B cell (primary cell): ENCODE data around the gene STUM. TPM values are rescaled to one million over a fixed set of nuclear protein-coding genes. Genes with fewer than 3 reads are reported as not detected.

Experiments
- ATAC-seq: fragments of 200-7000 bp; cut with Tn5 transposase; one replicate; pipeline ENCODE4 v1.10.0; 2021; ENCODE audit warnings: low read depth, mild to moderate bottlenecking, moderate number of reproducible peaks, moderate library complexity
- CTCF ChIA-PET: fragments of 350-600 bp; sonication (Branson Sonifier 250); formaldehyde crosslinking; loops from one replicate; lab custom pipeline; 2021; ENCODE audit warnings: antibody characterized with exemption, inconsistent platforms; lab: Charles Lee
- POLR2A ChIA-PET: fragments of 350-600 bp; sonication (Branson Sonifier 250); formaldehyde crosslinking; loops from one replicate; lab custom pipeline; 2021; ENCODE audit warnings: antibody characterized with exemption; lab: Charles Lee
- DNase-seq: peaks from one replicate; pipeline ENCODE4 v3.0.0; 2013
- H2AFZ ChIP-seq: 2 replicates; pipeline ENCODE4 v1.6.1; 2012; ENCODE audit warnings: mild to moderate bottlenecking, low read depth, low read length; ENCODE audit not compliant: insufficient read depth, poor library complexity, severe bottlenecking
- H3K27ac ChIP-seq, 2 donors: 1 replicate in 1 of 2; 2 replicates in 1 of 2; pipeline ENCODE4 v1.5.1; 2012 to 2013; ENCODE audit warnings: low read length in 2 of 2, mild to moderate bottlenecking in 2 of 2, moderate library complexity in 1 of 2
- H3K27me3 ChIP-seq, 4 experiments: fragments of 200-600 bp in 1 of 4; sonication (generic) in 1 of 4; replicated peaks in 1 of 4; 1 replicate in 2 of 4; 2 replicates in 2 of 4; pipeline versions ENCODE4 v1.6.1 to v1.7.0; 2013 to 2016; ENCODE audit warnings: low read length in 3 of 4, mild to moderate bottlenecking in 2 of 4, mixed read lengths in 1 of 4, moderate library complexity in 1 of 4; ENCODE audit not compliant: insufficient read depth in 4 of 4, control insufficient read depth in 3 of 4; ENCODE audit errors: control extremely low read depth in 1 of 4
- H3K36me3 ChIP-seq, 2 experiments: replicated peaks in 1 of 2; 1 replicate in 1 of 2; 2 replicates in 1 of 2; pipeline versions ENCODE4 v1.6.1 to v1.7.1; 2013; ENCODE audit warnings: low read length in 1 of 2; ENCODE audit not compliant: insufficient read depth in 2 of 2, control insufficient read depth in 1 of 2; ENCODE audit errors: control extremely low read depth in 1 of 2, extremely low read depth in 1 of 2
- H3K4me1 ChIP-seq, 2 donors: fragments of 200-600 bp in 1 of 2; sonication (generic) in 1 of 2; 1 replicate in 1 of 2; 2 replicates in 1 of 2; pipeline versions ENCODE4 v1.5.1 to v1.6.1; 2013 to 2017; ENCODE audit warnings: low read length in 2 of 2; ENCODE audit not compliant: control insufficient read depth in 2 of 2, insufficient read depth in 2 of 2
- H3K4me2 ChIP-seq: replicated peaks from 2 replicates; pipeline ENCODE3; 2012; ENCODE audit warnings: mild to moderate bottlenecking, low read depth, low read length; ENCODE audit not compliant: poor library complexity, severe bottlenecking
- H3K4me3 ChIP-seq, 5 experiments: fragments of 200-600 bp in 1 of 5; sonication (generic) in 1 of 5; 1 replicate in 3 of 5; 2 replicates in 2 of 5; pipeline versions ENCODE4 v1.5.1 to v1.7.0; 2011 to 2016; ENCODE audit warnings: low read length in 4 of 5, mild to moderate bottlenecking in 4 of 5, low read depth in 2 of 5, control low read depth in 1 of 5, moderate library complexity in 1 of 5; ENCODE audit not compliant: insufficient read depth in 1 of 5; ENCODE audit errors: control extremely low read depth in 1 of 5, extremely low read depth in 1 of 5
- H3K79me2 ChIP-seq: fragments of 200-600 bp; sonication (generic); one replicate; pipeline ENCODE4 v1.6.0; 2016; ENCODE audit warnings: low read length; ENCODE audit not compliant: control insufficient read depth, insufficient read depth
- H3K9ac ChIP-seq: fragments of 200-600 bp; sonication (generic); 2 replicates; pipeline ENCODE4 v1.6.1; 2017; ENCODE audit warnings: mild to moderate bottlenecking, low read length, moderate library complexity
- H3K9me3 ChIP-seq, 3 donors: one replicate each; pipeline versions ENCODE4 v1.6.1 to v1.7.1; 2013; ENCODE audit warnings: low read length in 2 of 3; ENCODE audit not compliant: control insufficient read depth in 2 of 3, insufficient read depth in 1 of 3; ENCODE audit errors: control extremely low read depth in 1 of 3
- H4K20me1 ChIP-seq: 2 replicates; pipeline ENCODE4 v1.6.0; 2012; ENCODE audit warnings: mild to moderate bottlenecking, low read length; ENCODE audit not compliant: insufficient read depth, control insufficient read depth, poor library complexity, severe bottlenecking
- H3K27ac Mint-ChIP-seq: one replicate; pipeline ENCODE4 v1.8.0; 2021; ENCODE audit warnings: mixed read lengths
- H3K27me3 Mint-ChIP-seq: one replicate; pipeline ENCODE4 v1.8.0; 2021; ENCODE audit warnings: mixed read lengths
- H3K4me1 Mint-ChIP-seq: one replicate; pipeline ENCODE4 v1.8.0; 2021; ENCODE audit warnings: mixed read lengths
- H3K4me3 Mint-ChIP-seq: one replicate; pipeline ENCODE4 v1.8.0; 2021; ENCODE audit warnings: mixed read lengths
- H3K9me3 Mint-ChIP-seq: one replicate; pipeline ENCODE4 v1.8.0; 2022; ENCODE audit warnings: mixed read lengths; ENCODE audit not compliant: insufficient read depth
- CTCF ChIP-seq: fragments of 200-600 bp; IDR thresholded peaks from one replicate; pipeline ENCODE4 v1.8.0; 2022; ENCODE audit warnings: antibody characterized with exemption, mild to moderate bottlenecking
- EZH2 ChIP-seq: IDR thresholded peaks from 2 replicates; pipeline ENCODE4 v1.6.1; 2012; ENCODE audit warnings: borderline replicate concordance, low read depth, mild to moderate bottlenecking, moderate library complexity, low read length; ENCODE audit not compliant: insufficient read depth, poor library complexity, severe bottlenecking
- WGBS: methylation state at CpG from one replicate; pipeline ENCODE4 v1.1.5; 2013; ENCODE audit warnings: missing lambda C conversion rate; ENCODE audit not compliant: insufficient coverage; 5-methylcytosine and 5-hydroxymethylcytosine counted together
- intact Hi-C: fragments of 100-400 bp; cut with micrococcal nuclease; formaldehyde crosslinking; loops from one replicate; pipeline ENCODE4 v1.10.0; 2022
- polyA plus RNA-seq: library from polyadenylated mRNA; depleted of rRNA; stranded (reverse); fragments of >200 nt; gene quantifications from 2 replicates; pipeline ENCODE4 v1.2.3, GENCODE V29; 2012
- total RNA-seq, 2 donors: library from RNA; stranded (reverse); fragments of 120-200 nt in 1 of 2; gene quantifications; 1 replicate in 1 of 2; 2 replicates in 1 of 2; pipeline versions ENCODE4 v1.2.3 to v1.2.4, GENCODE V29; 2013 to 2022

The STUM gene
- total and polyA plus RNA-seq, 2 donors (not counting 1 experiment from before 2014, with no cell fraction given), result 0.12 to 0.69 TPM

- ATAC-seq (no peak), DNase-seq (no peak)
- no peak overlapping the region for H3K27ac Mint-ChIP-seq
- POLR2A ChIA-PET, result interaction anchor here (1.3 to 4.4 kb wide), 3 partner anchors 17 to 35 kb away, joined by 3 to 28 read pairs (median 4); no protein-coding TSS in a partner anchor
- Histone ChIP-seq H3K36me3 (peaks cover 0 to 71% of the 10 kb centered on the region in 2 experiments), H3K4me2 (peak overlapping the region; percentile 47), H2AFZ (no peak overlapping the region), H3K4me3 (no peak overlapping the region), H3K27ac (no peak overlapping the region), H3K9ac (no peak overlapping the region), H3K4me1 (peaks cover 57 to 75% of the 10 kb centered on the region in 2 donors), H3K27me3 (no peaks in the 10 kb centered on the region), H3K79me2 (peaks cover 26% of the 10 kb centered on the region), H4K20me1 (peaks cover 18% of the 10 kb centered on the region), H3K9me3 (no peaks in the 10 kb centered on the region)
- TF ChIP-seq EZH2, result no peak
- no peak for TF ChIP-seq CTCF
- H3K4me1 Mint-ChIP-seq, result peaks cover 78% of the 10 kb centered on the region
- H3K4me3 Mint-ChIP-seq, result no peak overlapping the region
- H3K27me3 Mint-ChIP-seq, result no peaks in the 10 kb centered on the region
- 94% methylated on average over 23 of the region's 23 CpGs for WGBS
- intact Hi-C loops, result loop anchor here (2.0 kb wide), 2 partner anchors 33 to 45 kb away; no protein-coding TSS in a partner anchor
- CTCF ChIA-PET, result interaction anchor here (0.9 to 7.3 kb wide), 16 partner anchors 8 to 186 kb away, joined by 3 to 78 read pairs (median 6); no protein-coding TSS in a partner anchor
- no peaks in the 10 kb centered on the region for H3K9me3 Mint-ChIP-seq
Observed at GRCh38 chr1:226641671-226642231, 93.2 kb downstream of the STUM start.

- 90% methylated on average over 8 of the region's 8 CpGs for WGBS
- ATAC-seq (no peak), DNase-seq (no peak)
- Histone ChIP-seq H3K27me3 (no peaks in the 10 kb centered on the region), H3K4me3 (no peak overlapping the region), H3K4me1 (peaks cover 57 to 70% of the 10 kb centered on the region in 2 donors), H3K9ac (no peak overlapping the region), H2AFZ (no peak overlapping the region), H3K4me2 (no peak overlapping the region), H3K79me2 (peaks cover 32% of the 10 kb centered on the region), H3K27ac (peak overlapping the region; percentile 62 to 68), H3K36me3 (peaks cover 1 to 71% of the 10 kb centered on the region in 2 experiments), H4K20me1 (peaks cover 23% of the 10 kb centered on the region), H3K9me3 (no peaks in the 10 kb centered on the region)
- ChIA-PET CTCF (interaction anchor here (1.4 to 7.3 kb wide), 9 partner anchors 9 to 186 kb away, joined by 3 to 78 read pairs (median 16); no protein-coding TSS in a partner anchor), POLR2A (interaction anchor here (4.4 kb wide), 1 partner anchor 20 kb away, joined by 28 read pairs; no protein-coding TSS in a partner anchor)
- Mint-ChIP-seq H3K27me3 (no peaks in the 10 kb centered on the region), H3K4me1 (peaks cover 73% of the 10 kb centered on the region), H3K4me3 (no peak overlapping the region), H3K9me3 (no peaks in the 10 kb centered on the region), H3K27ac (peak overlapping the region; percentile 46)
- intact Hi-C loops, result loop anchor here (2.0 kb wide), 2 partner anchors 32 to 44 kb away; no protein-coding TSS in a partner anchor
- TF ChIP-seq EZH2 (no peak), CTCF (no peak)
Observed at GRCh38 chr1:226642421-226642820, 93.9 kb downstream of the STUM start.
